Large intestine (tissue), 12 donors: ENCODE data around the gene ANKRD40. TPM values are rescaled to one million over a fixed set of nuclear protein-coding genes. Genes with fewer than 3 reads are reported as not detected.

ENCODE experiments used
- DNase-seq, 2 donors: peaks; one replicate each; pipeline versions ENCODE4 v3.0.0 to v3.0.0-alpha.2; 2013
- H3K27ac ChIP-seq: one replicate; pipeline ENCODE4 v1.5.1; 2013; ENCODE audit warnings: low read length
- H3K27me3 ChIP-seq: 2 replicates; pipeline ENCODE4 v1.6.1; 2013; ENCODE audit warnings: low read length; ENCODE audit not compliant: control insufficient read depth, insufficient read depth
- H3K36me3 ChIP-seq: 2 replicates; pipeline ENCODE4 v1.6.1; 2013; ENCODE audit warnings: low read length; ENCODE audit not compliant: control insufficient read depth, insufficient read depth
- H3K4me1 ChIP-seq: one replicate; pipeline ENCODE4 v1.6.1; 2013; ENCODE audit warnings: low read length; ENCODE audit not compliant: control insufficient read depth, insufficient read depth
- H3K4me3 ChIP-seq: one replicate; pipeline ENCODE4 v1.5.1; 2013; ENCODE audit warnings: low read length
- H3K9me3 ChIP-seq: one replicate; pipeline ENCODE4 v1.6.1; 2013; ENCODE audit warnings: mild to moderate bottlenecking, low read depth, low read length, moderate library complexity; ENCODE audit not compliant: control insufficient read depth
- WGBS: methylation state at CpG from one replicate; pipeline ENCODE4 v1.1.5; 2013; ENCODE audit warnings: low lambda C conversion rate; ENCODE audit not compliant: insufficient coverage; 5-methylcytosine and 5-hydroxymethylcytosine counted together
- long read RNA-seq, 11 donors: transcript quantifications; one replicate each; lab custom pipeline, GENCODE V29; 2026
- polyA plus RNA-seq: library from polyadenylated mRNA; unstranded; fragments of 120-200 nt; gene quantifications from one replicate; pipeline ENCODE4 v1.2.1, GENCODE V29; 2013

ANKRD40 gene
- polyA plus RNA-seq: 25.7 TPM
- long read RNA-seq, donor 1, full-length matches to known transcripts: 7 of 7 reads
- long read RNA-seq, donor 1, partial matches to known transcripts: 0 of 7 reads
- long read RNA-seq, donor 1, other reads (novel, unspliced or antisense): 0 of 7 reads
- long read RNA-seq, donor 2, full-length matches to known transcripts: 8 of 988 reads
- long read RNA-seq, donor 2, partial matches to known transcripts: 719 of 988 reads
- long read RNA-seq, donor 2, other reads (novel, unspliced or antisense): 261 of 988 reads
- long read RNA-seq, donor 3: 0 reads
- long read RNA-seq, donor 4, full-length matches to known transcripts: 2 of 2 reads
- long read RNA-seq, donor 4, partial matches to known transcripts: 0 of 2 reads
- long read RNA-seq, donor 4, other reads (novel, unspliced or antisense): 0 of 2 reads
- long read RNA-seq, donor 5, full-length matches to known transcripts: 11 of 11 reads
- long read RNA-seq, donor 5, partial matches to known transcripts: 0 of 11 reads
- long read RNA-seq, donor 5, other reads (novel, unspliced or antisense): 0 of 11 reads
- long read RNA-seq, donor 6, full-length matches to known transcripts: 7 of 725 reads
- long read RNA-seq, donor 6, partial matches to known transcripts: 696 of 725 reads
- long read RNA-seq, donor 6, other reads (novel, unspliced or antisense): 22 of 725 reads
- long read RNA-seq, donor 7, full-length matches to known transcripts: 3 of 469 reads
- long read RNA-seq, donor 7, partial matches to known transcripts: 440 of 469 reads
- long read RNA-seq, donor 7, other reads (novel, unspliced or antisense): 26 of 469 reads
- long read RNA-seq, donor 8, full-length matches to known transcripts: 8 of 18 reads
- long read RNA-seq, donor 8, partial matches to known transcripts: 10 of 18 reads
- long read RNA-seq, donor 8, other reads (novel, unspliced or antisense): 0 of 18 reads
- long read RNA-seq, donor 9, full-length matches to known transcripts: 3 of 12 reads
- long read RNA-seq, donor 9, partial matches to known transcripts: 9 of 12 reads
- long read RNA-seq, donor 9, other reads (novel, unspliced or antisense): 0 of 12 reads
- long read RNA-seq, donor 10, full-length matches to known transcripts: 7 of 679 reads
- long read RNA-seq, donor 10, partial matches to known transcripts: 431 of 679 reads
- long read RNA-seq, donor 10, other reads (novel, unspliced or antisense): 241 of 679 reads
- long read RNA-seq, donor 11, full-length matches to known transcripts: 6 of 6 reads
- long read RNA-seq, donor 11, partial matches to known transcripts: 0 of 6 reads
- long read RNA-seq, donor 11, other reads (novel, unspliced or antisense): 0 of 6 reads

- Histone ChIP-seq H3K27ac (peak within 1 kb of the TSS; percentile 83), H3K4me3 (peak within 1 kb of the TSS; percentile 67), H3K4me1 (peaks cover 13% of the 10 kb centered on the region), H3K27me3 (no peaks in the 10 kb centered on the region), H3K9me3 (no peaks in the 10 kb centered on the region), H3K36me3 (peaks cover 10% of the 10 kb centered on the region)
- no CpG with 5 or more reads among the region's 74 CpGs for WGBS
- DNase-seq: peak; percentile 86 to 95
These were observed at the start of gene ANKRD40 for GRCh38 chr17:50707289-50708049. TSS of gene ANKRD40 (minus strand) at chr17:50707914. CDS start at chr17:50707654, 260 bp downstream.

DNA sequence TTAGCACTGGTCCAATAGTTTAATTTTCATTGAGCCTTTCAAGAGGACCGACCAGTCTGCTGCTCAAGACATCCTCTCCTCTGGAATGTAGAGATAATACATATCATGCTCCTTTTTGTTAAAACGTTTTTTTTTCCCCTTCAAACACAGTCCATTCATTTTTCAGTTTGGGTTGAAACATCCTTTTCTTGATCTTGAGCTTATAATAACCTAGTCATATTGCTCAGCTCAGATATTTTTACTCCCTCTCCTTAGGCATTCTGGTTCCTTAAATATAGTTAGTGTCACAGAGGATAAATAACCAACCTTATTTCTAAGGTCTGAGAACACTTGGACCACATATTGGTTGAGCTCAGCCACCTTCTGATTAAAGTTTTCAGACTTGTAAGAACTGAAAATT is 46.8 kb upstream of the ANKRD40 start:
- DNase-seq: no peak
- Histone ChIP-seq H3K4me1 (peaks cover 8% of the 10 kb centered on the region), H3K4me3 (no peak overlapping the region), H3K27me3 (no peaks in the 10 kb centered on the region), H3K9me3 (no peaks in the 10 kb centered on the region), H3K27ac (no peak overlapping the region), H3K36me3 (peaks cover 36% of the 10 kb centered on the region)
- WGBS: 52% methylated on average over 2 of the region's 2 CpGs

DNA sequence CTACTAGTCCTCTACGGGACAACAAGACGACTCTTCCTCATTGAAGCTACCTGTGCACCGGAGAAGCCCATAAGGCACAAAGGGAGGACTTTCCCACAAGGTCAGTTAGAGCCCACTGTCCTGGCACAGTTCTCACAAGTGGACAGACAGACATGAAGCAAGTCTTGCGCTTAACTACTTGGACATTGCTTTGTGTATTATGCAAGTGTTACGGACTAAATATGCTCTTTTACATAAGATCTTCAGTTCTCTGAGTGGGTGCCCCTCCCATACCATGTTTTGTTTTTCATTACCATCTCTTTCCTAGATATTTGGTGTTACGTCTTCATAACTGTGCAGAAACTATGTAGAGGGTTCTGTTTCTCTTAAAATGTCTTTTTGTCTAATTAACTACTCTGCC is 41.5 kb upstream of the ANKRD40 start:
- Histone ChIP-seq H3K4me1 (peaks cover 3% of the 10 kb centered on the region), H3K27ac (no peak overlapping the region), H3K9me3 (no peaks in the 10 kb centered on the region), H3K36me3 (peaks cover 75% of the 10 kb centered on the region), H3K4me3 (no peak overlapping the region), H3K27me3 (no peaks in the 10 kb centered on the region)
- 100% methylated on average over 1 of the region's 6 CpGs for WGBS
- DNase-seq: no peak

- Histone ChIP-seq H3K27me3 (no peaks in the 10 kb centered on the region), H3K9me3 (no peaks in the 10 kb centered on the region), H3K4me3 (no peak overlapping the region), H3K4me1 (peaks cover 3% of the 10 kb centered on the region), H3K36me3 (peaks cover 78% of the 10 kb centered on the region), H3K27ac (no peak overlapping the region)
- 99% methylated on average over 8 of the region's 12 CpGs for WGBS
- no peak for DNase-seq
These were observed 37.9 kb upstream of the ANKRD40 start for GRCh38 chr17:50745631-50746030.

DNA sequence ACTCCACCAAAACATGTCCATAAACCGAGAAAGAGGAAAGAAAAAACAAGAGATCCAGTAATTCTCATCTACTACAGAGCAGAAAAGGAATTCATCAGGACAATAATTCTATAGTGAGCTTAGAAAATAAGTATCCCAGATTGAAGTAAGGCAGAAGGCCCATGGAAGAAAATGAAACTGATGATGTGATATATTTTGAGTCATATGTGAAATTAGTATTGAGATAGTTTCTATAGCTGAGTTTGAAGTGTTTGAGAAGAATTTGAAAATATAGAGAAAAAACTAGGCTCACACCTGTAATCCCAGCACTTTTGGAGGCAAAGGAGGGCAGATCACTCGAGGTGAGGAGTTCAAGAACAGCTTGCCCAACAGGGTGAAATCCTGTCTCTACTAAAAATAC is 31.4 kb upstream of the ANKRD40 start:
- Histone ChIP-seq H3K9me3 (no peaks in the 10 kb centered on the region), H3K4me1 (no peaks in the 10 kb centered on the region), H3K4me3 (no peak overlapping the region), H3K27ac (no peak overlapping the region), H3K36me3 (peaks cover 52% of the 10 kb centered on the region), H3K27me3 (no peaks in the 10 kb centered on the region)
- 40% methylated on average over 1 of the region's 2 CpGs for WGBS
- DNase-seq: no peak

- no peaks in the 10 kb centered on the region for H3K9me3 ChIP-seq
- H3K4me3 ChIP-seq: no peak overlapping the region
- H3K36me3 ChIP-seq: peaks cover 38% of the 10 kb centered on the region
- no peaks in the 10 kb centered on the region for H3K27me3 ChIP-seq
- peaks cover 6% of the 10 kb centered on the region for H3K4me1 ChIP-seq
- no peak for DNase-seq
- 80% methylated on average over 1 of the region's 2 CpGs for WGBS
- no peak overlapping the region for H3K27ac ChIP-seq
These were observed 29.5 kb upstream of the ANKRD40 start for GRCh38 chr17:50737118-50737698.

DNA sequence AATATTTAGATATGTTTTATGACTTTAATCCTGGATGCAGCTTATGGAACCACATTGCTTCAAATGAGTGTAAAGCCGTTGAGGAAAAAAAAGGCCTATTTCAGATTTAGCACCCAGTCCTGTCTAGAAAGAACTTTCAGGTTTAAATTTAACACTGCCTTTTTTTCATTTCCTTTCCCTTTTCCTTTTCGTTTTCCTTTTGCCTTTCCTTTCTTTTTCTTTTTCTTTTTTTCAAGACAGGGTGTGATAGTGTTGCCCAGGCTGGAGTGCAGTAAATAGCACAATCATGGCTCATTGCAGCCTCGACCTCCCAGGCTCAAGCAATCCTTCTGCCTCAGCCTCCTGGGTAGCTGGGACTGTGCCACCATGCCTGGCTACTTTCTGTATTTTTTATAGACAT is 27.6 kb upstream of the ANKRD40 start:
- Histone ChIP-seq H3K4me3 (no peak overlapping the region), H3K36me3 (peaks cover 21% of the 10 kb centered on the region), H3K27me3 (no peaks in the 10 kb centered on the region), H3K27ac (no peak overlapping the region), H3K4me1 (peaks cover 6% of the 10 kb centered on the region), H3K9me3 (no peaks in the 10 kb centered on the region)
- DNase-seq: no peak
- WGBS: 57% methylated on average over 1 of the region's 3 CpGs

DNA sequence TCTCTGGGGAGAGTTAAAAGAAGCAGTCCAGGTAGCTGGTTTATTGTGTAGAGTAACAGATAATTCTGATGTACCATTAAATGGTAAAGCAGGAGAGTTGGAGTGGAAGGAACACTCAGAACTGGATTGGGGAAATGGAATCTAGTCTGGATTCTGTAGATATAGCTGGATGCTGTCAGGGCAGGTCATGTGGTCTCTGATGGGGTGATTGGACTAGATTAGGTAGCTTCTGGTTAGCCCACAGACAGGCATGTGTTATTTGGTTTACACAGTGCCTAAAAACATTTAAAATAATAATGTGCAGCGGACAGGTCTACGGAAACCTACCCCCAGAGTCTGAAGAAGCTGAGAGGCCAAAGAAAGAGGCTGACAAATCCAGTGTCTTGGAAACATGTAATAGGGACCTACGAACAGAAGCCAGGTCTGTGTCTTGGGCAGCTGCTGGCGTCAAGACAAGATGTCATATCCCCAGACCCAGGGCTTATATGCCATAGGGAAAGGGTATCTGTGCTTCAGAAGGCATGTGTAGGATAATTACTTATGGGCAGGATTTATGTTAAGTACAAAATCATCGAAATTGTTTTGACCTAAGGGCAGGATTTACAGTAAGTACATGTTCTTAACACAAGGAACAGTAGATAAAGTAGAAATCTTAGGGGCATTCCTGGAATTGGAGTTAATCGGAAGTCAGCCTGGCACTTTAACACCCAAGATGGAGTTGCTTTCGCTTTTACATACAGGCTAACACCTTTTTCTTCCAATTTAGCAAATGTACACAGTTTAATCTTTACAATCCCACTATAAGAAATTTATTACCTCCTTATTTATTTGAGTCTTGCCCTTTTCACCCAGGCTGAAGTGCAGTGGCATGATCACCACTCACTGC is 24.1 kb upstream of the ANKRD40 start:
- Histone ChIP-seq H3K36me3 (no peaks in the 10 kb centered on the region), H3K4me3 (no peak overlapping the region), H3K4me1 (peaks cover 9% of the 10 kb centered on the region), H3K27me3 (no peaks in the 10 kb centered on the region), H3K9me3 (no peaks in the 10 kb centered on the region), H3K27ac (peak overlapping the region; percentile 10)
- 30% methylated on average over 2 of the region's 7 CpGs for WGBS
- peak; percentile 39 to 80 for DNase-seq
